Suprapubic skin (tissue), 4 donors: Measurements from ENCODE around the gene KAZN.

Experiments used
- POLR2A ChIP-seq, 2 donors: fragments of 450-650 bp; IDR thresholded peaks; one replicate each; pipeline ENCODE4 v1.6.1; 2017; ENCODE audit warnings: antibody characterized with exemption in 2 of 2, mild to moderate bottlenecking in 2 of 2, moderate library complexity in 2 of 2
- POLR2AphosphoS5 ChIP-seq, 3 donors: sonication (generic); formaldehyde crosslinking; IDR thresholded peaks; one replicate each; pipeline ENCODE4 v1.6.1; 2017; ENCODE audit warnings: antibody characterized with exemption in 3 of 3
- TF ChIP-seq, protein P1 (sequence below), 2 donors: fragments of 200-600 bp in 1 of 2; fragments of 450-650 bp in 1 of 2; sonication (generic) in 1 of 2; IDR thresholded peaks; one replicate each; pipeline ENCODE4 v1.5.1; 2016 to 2019; ENCODE audit warnings: antibody characterized with exemption in 2 of 2, mild to moderate bottlenecking in 1 of 2, moderate library complexity in 1 of 2

- TF ChIP-seq POLR2A (IDR thresholded peaks at IDR 0.05) (no peak), POLR2AphosphoS5 (IDR thresholded peaks at IDR 0.05) (no peak)
- TF ChIP-seq, protein P1, sequence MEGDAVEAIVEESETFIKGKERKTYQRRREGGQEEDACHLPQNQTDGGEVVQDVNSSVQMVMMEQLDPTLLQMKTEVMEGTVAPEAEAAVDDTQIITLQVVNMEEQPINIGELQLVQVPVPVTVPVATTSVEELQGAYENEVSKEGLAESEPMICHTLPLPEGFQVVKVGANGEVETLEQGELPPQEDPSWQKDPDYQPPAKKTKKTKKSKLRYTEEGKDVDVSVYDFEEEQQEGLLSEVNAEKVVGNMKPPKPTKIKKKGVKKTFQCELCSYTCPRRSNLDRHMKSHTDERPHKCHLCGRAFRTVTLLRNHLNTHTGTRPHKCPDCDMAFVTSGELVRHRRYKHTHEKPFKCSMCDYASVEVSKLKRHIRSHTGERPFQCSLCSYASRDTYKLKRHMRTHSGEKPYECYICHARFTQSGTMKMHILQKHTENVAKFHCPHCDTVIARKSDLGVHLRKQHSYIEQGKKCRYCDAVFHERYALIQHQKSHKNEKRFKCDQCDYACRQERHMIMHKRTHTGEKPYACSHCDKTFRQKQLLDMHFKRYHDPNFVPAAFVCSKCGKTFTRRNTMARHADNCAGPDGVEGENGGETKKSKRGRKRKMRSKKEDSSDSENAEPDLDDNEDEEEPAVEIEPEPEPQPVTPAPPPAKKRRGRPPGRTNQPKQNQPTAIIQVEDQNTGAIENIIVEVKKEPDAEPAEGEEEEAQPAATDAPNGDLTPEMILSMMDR (IDR thresholded peaks at IDR 0.05), result no peak
Measured at GRCh38 chr1:14815175-14815877, 216.8 kb downstream of the KAZN start.
